GM23338 (cell line): ENCODE results near the gene JMJD7.

Experiments used
- CREB1 ChIP-seq: fragments of 250-450 bp; sonication (Bioruptor Pico); IDR thresholded peaks from 2 replicates; pipeline ENCODE4 v1.5.0; 2020; ENCODE audit warnings: low read depth, mild to moderate bottlenecking, moderate library complexity
- CTCF ChIP-seq, 2 experiments: fragments of 200-600 bp in 1 of 2; sonication (generic) in 1 of 2; conservative IDR thresholded peaks; 2 replicates each; pipeline versions ENCODE4 v1.5.1 to v1.6.1; 2016 to 2017; ENCODE audit warnings: antibody characterized with exemption in 2 of 2, low read depth in 2 of 2, mild to moderate bottlenecking in 2 of 2, moderate library complexity in 1 of 2
- EZH2 ChIP-seq: fragments of 200-600 bp; sonication (generic); IDR thresholded peaks from one replicate; pipeline ENCODE4 v1.8.0; 2017; ENCODE audit warnings: antibody characterized with exemption, mild to moderate bottlenecking, low read depth; ENCODE audit not compliant: unreplicated experiment
- EZH2phosphoT487 ChIP-seq: fragments of 200-600 bp; sonication (generic); IDR thresholded peaks from one replicate; pipeline ENCODE4 v1.8.1; 2018; ENCODE audit warnings: antibody characterized with exemption; ENCODE audit not compliant: unreplicated experiment
- JUNB ChIP-seq: IDR thresholded peaks from one replicate; pipeline ENCODE4 v1.6.1; 2016; ENCODE audit warnings: antibody characterized with exemption; ENCODE audit not compliant: unreplicated experiment
- POLR2AphosphoS5 ChIP-seq: IDR thresholded peaks from 2 replicates; pipeline ENCODE4 v1.6.1; 2016; ENCODE audit warnings: antibody characterized with exemption, low read depth
- REST ChIP-seq: IDR thresholded peaks from one replicate; pipeline ENCODE4 v1.6.1; 2018; ENCODE audit warnings: antibody characterized with exemption; ENCODE audit not compliant: unreplicated experiment
- ZNF331 ChIP-seq: fragments of 250-450 bp; sonication (Bioruptor Pico); IDR thresholded peaks from 2 replicates; pipeline ENCODE4 v1.5.0; 2020; ENCODE audit warnings: low read depth, mild to moderate bottlenecking, moderate library complexity
- TF ChIP-seq, protein P1 (sequence below): IDR thresholded peaks from 2 replicates; pipeline ENCODE4 v1.6.1; 2016; ENCODE audit warnings: antibody characterized with exemption

GRCh38 chr15:41881550-41881919 is 53.6 kb downstream of the JMJD7 start:
- TF ChIP-seq CTCF (conservative IDR thresholded peaks at IDR 0.05; ENCODE audit: low read depth in 2 of 2), result no peak
- peak; percentile 39 for TF ChIP-seq EZH2
- no peak for TF ChIP-seq EZH2phosphoT487
- no peak for TF ChIP-seq REST
- TF ChIP-seq JUNB, result no peak
- TF ChIP-seq CREB1 (CRISPR knock-in tag), result no peak
- no peak for TF ChIP-seq POLR2AphosphoS5
- no peak for TF ChIP-seq ZNF331 (CRISPR knock-in tag)
- TF ChIP-seq, protein P1, sequence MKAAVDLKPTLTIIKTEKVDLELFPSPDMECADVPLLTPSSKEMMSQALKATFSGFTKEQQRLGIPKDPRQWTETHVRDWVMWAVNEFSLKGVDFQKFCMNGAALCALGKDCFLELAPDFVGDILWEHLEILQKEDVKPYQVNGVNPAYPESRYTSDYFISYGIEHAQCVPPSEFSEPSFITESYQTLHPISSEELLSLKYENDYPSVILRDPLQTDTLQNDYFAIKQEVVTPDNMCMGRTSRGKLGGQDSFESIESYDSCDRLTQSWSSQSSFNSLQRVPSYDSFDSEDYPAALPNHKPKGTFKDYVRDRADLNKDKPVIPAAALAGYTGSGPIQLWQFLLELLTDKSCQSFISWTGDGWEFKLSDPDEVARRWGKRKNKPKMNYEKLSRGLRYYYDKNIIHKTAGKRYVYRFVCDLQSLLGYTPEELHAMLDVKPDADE, result no peak
